Peyer's patch (tissue), 4 donors: Measurements from ENCODE around the gene DHX32.

Experiments
- CTCF ChIP-seq, 6 experiments: fragments of 450-650 bp in 4 of 6; fragments of 200-600 bp in 2 of 6; sonication (generic) in 1 of 6; IDR thresholded peaks; one replicate each; pipeline ENCODE4 v1.5.1; 2017 to 2019; ENCODE audit warnings: antibody characterized with exemption in 6 of 6, mild to moderate bottlenecking in 3 of 6, moderate library complexity in 1 of 6
- POLR2A ChIP-seq, 2 donors: fragments of 450-650 bp; IDR thresholded peaks; one replicate each; pipeline ENCODE4 v1.5.1; 2017; ENCODE audit warnings: antibody characterized with exemption in 2 of 2, mild to moderate bottlenecking in 2 of 2, moderate library complexity in 2 of 2

GRCh38 chr10:125815764-125816163 is 65.3 kb downstream of the DHX32 start:
- TF ChIP-seq CTCF (IDR thresholded peaks at IDR 0.05) (no peak), POLR2A (IDR thresholded peaks at IDR 0.05) (no peak)
